ENCODE results near the gene KIAA0232. TPM values are rescaled to one million over a fixed set of nuclear protein-coding genes. Genes with fewer than 3 reads are reported as not detected.

KIAA0232 gene
- total and polyA plus RNA-seq, 2 of the 8 experiments (the other 6 are each of a cell fraction or from before 2014, with no cell fraction given) = 5.6 to 23.3 TPM

- TF ChIP-seq CHD7 (IDR thresholded peaks at IDR 0.05; ENCODE audit: insufficient replicate concordance, low read length) = no peak
- no peak for TF ChIP-seq EGR1 (IDR thresholded peaks at IDR 0.05; ENCODE audit: borderline replicate concordance, low read depth, low read length)
- TF ChIP-seq EZH2 (IDR thresholded peaks at IDR 0.05; ENCODE audit: low read depth, low read length, severe bottlenecking) = no peak
- no peak for TF ChIP-seq MAX (IDR thresholded peaks at IDR 0.05)
- TF ChIP-seq HDAC2 (IDR thresholded peaks at IDR 0.05; ENCODE audit: borderline replicate concordance in 1 of 2, low read depth in 2 of 2, low read length in 2 of 2) = no peak
- TF ChIP-seq POLR2A (IDR thresholded peaks at IDR 0.05; ENCODE audit: control extremely low read depth in 1 of 2, low read depth in 2 of 2, low read length in 2 of 2) = no peak
- no peak for TF ChIP-seq ATF3 (IDR thresholded peaks at IDR 0.05; ENCODE audit: insufficient read depth, low read depth, low read length)
- TF ChIP-seq CHD2 (IDR thresholded peaks at IDR 0.05; ENCODE audit: low read length) = no peak
- TF ChIP-seq YY1 (IDR thresholded peaks at IDR 0.05; ENCODE audit: low read depth, low read length) = no peak
- TF ChIP-seq ZNF274 (IDR thresholded peaks at IDR 0.05; ENCODE audit: borderline replicate concordance, extremely low read depth, low read length) = no peak
- no peak for TF ChIP-seq CHD1 (IDR thresholded peaks at IDR 0.05; ENCODE audit: low read depth, low read length)
Observed at GRCh38 chr4:6845027-6845426, 62.5 kb downstream of the KIAA0232 start (continued).

Data from H1 (cell line).